Stimulated activated CD4-positive, alpha-beta T cell treated with anti-CD3 and anti-CD28 coated beads, Interleukin-4, amount 100 ng/mL, for 1 hour (primary cell): Measurements from ENCODE around the gene HSPB1.
"Not testable (repeated sequence)": the region's sequence is repeated elsewhere in the genome, so short reads cannot be mapped to it uniquely, and the experiment has no call there.

ENCODE experiments used
- DNase-seq: peaks from one replicate; pipeline ENCODE4 v3.0.0-alpha.2; 2020

The HSPB1 gene

DNA sequence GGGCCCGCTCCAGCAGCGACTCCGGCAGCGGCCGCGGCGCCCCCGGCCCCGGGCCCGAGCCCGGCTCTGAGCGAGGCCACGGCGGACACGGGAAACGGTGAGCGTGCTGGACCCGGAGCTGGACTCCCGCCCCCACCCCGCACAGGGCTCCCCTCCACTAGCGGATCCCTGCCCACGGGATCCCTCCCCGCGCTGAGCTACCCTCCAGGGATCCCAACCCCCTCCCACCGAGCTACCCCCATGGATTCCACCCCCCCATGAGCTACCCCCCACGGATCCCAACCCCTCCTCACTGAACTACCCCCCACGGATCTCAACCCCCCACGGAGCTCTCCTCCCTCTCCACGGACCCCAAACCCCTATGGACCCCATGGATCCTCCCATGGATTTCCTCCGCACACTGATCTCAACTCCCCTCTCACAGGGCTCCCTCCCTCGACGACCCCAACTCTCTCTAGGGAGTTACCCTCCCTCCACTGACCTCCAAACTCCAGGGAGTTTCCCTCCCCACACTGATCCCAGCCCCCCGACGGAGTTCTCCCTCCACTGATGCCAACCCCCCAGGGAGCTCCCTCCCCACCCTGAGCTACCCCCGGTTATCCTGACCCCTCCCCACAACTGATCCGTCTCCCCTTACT is 20.6 kb upstream of the HSPB1 start:
- no peak for DNase-seq

DNA sequence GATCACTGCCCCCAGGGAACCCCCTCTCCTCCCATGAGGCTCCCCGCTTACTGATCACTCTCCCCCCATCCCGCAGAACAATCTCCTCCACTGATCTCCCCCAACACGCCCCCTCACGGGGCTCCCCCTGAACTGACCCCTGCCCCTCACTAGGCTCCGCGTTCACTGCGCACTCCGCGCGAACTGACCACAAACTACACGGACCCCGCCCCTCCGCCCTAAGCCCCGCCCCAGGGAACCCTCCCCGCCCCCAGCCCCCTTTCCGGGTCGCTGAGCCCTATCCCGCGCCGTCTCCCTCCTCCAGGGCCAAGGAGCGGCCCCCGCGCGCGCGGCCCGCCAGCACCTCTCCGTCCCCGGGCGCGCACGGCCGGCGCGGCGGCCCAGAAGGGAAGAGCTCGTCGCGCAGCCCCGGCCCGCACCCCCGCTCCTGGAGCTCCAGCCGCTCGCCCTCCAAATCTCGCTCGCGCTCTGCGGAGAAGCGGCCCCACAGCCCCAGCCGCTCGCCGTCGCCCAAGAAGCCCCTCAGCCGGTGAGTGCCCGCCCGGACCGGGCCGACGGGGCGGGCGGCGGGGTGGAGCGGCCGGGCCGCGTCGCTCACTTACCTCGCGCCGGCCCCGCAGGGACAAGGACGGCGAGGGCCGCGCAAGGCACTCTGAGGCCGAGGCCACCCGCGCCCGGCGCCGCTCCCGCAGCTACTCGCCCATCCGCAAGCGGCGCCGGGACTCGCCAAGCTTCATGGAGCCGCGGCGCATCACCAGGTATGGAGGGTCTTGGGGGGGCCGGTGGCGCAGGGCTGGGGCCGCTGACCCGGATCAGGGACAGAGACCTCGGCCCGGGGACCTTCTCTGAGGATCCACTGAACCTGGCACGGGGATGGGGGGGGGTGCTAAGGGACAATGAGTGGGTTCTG is 19.9 kb upstream of the HSPB1 start:
- no peak for DNase-seq

DNA sequence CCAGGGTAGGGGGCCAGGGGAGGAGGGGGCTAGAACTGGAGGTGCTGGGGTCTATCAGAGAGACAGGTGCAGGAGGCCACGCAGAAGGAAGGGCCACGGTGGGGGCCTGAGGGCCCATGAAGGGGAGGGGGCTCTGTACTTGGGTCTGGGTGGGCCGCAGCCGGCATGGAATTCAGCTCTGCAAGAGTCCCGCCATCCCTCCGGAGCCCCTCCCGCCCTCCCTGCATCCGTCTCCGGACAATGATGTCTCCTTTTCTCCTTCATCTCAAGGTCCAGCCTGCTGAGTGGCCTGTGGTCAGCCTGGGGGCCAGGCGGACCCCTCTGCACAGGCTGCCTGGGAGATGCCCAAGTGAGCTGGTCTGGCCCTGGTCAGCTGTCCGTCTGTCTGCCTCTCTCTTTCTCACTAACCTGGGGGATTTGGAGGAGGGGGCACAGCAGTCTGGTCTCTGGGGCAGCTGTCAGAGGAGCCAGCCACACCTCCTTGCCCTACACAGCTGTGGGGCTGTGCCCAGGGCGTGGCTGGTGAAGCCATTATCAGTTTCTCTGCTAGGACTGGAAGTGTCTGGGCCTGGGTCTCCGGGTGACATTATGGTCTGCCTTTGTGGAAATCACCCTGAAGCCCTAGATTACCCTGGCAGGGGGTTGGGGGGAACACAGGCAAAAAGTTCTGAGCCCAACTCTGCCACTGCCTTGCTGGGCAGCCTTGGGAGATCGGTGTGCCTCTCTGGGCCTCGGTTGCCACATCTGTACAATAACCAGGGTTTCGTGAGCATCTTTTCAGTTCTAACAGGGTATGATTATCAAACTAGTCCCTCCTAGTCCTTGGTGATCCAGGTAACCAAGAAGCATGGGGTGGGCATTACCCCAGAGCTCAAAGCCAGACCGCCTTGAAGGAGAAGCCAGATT is 19.0 kb upstream of the HSPB1 start:
- DNase-seq, result no peak

DNA sequence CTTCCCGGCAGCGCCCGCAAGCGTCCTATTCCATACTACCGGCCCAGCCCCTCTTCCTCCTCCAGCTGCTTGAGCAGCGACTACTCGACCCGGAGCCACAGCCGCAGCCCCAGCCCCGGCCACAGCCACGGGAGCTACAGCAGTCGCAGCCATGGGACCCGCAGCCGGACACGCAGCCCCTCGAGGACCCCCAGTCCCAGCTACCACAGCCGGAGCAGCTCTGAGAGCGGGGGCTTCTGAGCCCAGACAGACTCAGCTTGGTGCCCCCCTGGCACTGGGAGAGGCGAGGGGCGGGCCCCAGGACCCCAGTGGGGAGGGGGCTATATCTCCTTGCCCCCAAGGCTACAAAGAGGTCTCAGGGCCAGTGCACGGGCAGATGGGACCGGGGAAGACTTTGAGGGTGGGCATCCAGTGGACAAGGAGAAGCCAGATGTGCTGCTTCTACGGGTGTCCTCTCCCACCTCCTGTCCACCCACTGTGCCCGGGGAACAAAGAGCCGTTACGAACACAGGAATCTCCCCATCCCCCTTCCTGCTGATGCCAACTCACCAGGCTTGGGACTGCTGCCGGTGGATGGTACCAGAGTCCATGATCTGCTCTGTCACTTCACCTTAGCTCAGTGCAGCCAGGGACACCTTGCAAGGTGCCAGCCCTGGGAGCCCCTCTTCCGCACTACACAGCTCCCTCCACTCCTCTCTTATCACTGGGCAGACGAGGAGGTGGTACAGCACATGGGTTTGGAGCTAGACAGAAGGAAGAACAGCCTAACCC is 16.7 kb upstream of the HSPB1 start:
- no peak for DNase-seq

DNA sequence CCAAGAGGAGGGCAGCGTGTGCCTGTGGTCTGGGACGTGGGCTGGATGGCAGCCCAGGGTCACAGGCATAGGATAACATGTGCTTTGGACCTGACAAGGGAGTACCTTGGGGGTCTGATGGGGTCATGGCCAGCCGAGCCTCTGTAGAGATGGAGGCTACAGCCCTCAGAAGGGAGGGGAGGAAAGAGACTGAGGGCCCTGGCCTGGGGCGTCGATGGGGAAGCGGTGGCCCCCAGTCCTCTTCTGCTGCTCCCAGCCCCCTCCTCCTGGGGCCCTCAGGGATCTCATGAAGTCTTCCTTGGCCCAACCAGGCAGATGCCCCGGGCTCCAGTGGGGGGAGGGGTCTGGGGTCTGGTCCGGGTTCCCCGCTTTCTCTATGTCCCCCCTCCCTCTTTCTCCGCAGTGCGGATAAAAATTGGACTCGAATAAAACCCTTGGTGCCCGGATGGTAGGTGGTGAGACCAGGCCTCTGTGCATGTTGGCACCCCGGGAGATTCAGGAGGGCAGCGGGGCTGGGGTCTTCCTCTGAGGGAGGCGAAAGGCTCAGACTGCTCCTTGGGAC is 15.6 kb upstream of the HSPB1 start:
- DNase-seq, result no peak

DNA sequence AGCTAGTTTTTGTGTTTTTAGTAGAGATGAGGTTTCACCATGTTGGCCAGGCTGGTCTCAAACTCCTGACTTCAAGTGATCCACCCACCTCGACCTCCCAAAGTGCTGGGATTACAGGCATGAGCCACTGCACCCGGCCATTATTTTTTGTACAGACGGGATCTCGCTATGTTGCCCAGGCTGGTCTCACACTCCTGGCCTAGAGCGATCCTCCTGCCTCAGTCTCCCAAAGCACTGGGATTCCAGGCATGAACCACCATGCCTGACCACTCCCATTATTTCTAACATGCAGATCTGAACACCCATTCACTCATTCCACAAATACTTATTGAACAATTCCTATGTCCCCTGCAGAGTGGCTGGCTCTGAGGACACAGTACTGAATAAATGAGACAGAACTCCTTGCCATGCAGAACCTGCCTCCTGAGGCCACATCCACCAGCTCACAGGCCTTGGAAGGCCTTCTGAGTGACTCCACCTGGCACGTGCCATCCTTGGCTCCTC is 11.6 kb upstream of the HSPB1 start:
- not testable (repeated sequence) for DNase-seq

DNA sequence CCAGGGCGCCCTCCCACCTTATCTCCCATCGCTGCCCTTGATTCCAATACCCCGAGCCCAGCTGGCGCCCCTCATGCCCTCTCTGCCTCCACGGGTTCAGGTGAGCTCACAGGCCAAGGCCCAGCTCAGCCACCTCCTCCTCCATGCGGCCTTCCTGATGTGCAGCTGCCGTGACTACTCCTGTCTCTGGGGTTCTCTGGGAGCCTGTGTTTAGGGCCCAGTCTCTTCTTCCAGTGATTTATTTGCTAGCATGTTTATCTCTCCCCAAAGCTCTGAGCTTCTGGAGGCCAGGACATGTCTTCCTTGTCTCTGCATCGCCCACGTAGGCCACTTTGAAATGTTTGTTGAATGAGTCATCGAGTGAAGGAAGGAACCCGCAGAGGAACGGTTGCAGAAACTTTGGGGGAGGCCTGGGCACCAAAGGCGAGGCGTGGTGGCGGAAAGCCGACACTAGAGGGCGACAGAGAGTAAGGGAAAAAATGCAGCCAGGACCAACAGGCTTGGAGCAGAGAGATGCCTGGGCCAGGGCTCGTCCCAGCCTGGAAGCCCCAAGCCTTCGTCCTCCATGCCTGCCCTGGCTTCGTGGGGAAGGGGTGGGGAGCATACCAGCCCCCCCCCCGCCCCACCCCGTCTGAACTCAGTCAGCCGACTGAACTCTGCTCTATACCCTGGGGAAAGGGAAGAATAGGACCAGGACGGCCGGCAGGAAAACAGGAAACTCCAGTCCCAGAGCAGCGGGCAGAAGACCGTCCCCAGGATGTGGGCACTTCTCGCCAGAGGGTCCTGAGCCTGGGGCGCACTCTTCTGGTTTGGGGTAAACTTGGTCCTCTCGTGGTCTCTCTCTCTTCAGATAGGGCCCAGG is 10.9 kb upstream of the HSPB1 start:
- DNase-seq, result peak; percentile 84

DNA sequence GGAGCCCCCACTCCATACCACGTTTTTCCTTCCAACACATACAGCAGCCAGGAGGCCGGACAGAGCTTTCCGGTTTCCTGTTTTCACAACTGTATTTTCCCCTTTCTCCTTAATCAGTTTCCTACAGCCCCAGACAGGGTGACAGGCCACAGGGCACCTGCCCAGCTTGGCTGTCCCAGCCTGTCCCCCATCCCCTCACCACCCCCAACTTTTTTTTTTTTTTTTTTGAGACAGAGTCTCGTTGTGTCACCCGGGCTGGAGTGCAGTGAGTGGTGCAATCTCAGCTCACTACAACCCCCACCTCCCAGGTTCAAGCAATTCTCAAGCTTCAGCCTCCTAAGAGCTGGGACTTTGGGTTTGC is 10.3 kb upstream of the HSPB1 start:
- no peak for DNase-seq

DNA sequence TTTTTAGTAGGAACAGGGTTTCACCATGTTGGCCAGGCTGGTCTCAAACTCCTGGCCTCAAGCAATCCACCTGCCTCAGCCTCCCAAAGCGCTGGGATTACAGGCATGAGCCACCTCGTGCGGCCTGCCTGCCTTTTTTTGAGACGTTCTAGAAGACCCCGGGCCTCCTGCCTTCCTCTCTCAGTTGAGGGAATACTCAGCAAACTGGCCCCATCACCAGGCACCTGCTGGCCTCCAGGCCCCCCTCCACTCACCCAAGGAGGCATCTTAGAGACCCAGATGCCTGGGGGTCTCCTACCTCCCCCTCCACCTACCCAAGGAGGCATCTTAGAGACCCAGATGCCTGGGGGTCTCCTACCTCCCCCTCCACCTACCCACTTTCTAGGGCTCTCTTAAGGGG is 9.6 kb upstream of the HSPB1 start:
- DNase-seq, result not testable (repeated sequence)

DNA sequence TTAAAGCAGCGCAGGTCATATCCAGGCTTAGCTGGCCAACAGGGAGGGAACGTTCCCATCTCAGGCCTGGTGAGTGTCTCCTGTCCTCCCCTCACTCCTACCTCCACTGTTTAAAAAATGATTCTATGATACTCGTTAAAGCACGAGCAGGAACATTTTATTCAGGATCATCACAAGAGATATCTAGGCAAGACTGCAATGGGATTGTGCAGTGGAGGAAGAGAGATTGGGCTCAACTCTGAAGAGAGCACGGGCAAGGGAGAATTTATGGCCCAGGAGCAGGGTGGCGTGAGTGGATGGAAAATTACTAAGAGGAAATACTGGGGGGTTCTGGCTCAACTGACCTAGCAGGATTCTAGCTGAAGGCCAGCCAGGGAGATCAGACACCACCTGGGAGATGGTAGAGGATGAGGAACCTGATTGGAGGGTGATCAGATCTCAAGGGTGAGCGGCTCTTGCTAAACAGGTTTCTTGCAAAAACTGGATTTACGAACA is 9.0 kb upstream of the HSPB1 start:
- no peak for DNase-seq

DNA sequence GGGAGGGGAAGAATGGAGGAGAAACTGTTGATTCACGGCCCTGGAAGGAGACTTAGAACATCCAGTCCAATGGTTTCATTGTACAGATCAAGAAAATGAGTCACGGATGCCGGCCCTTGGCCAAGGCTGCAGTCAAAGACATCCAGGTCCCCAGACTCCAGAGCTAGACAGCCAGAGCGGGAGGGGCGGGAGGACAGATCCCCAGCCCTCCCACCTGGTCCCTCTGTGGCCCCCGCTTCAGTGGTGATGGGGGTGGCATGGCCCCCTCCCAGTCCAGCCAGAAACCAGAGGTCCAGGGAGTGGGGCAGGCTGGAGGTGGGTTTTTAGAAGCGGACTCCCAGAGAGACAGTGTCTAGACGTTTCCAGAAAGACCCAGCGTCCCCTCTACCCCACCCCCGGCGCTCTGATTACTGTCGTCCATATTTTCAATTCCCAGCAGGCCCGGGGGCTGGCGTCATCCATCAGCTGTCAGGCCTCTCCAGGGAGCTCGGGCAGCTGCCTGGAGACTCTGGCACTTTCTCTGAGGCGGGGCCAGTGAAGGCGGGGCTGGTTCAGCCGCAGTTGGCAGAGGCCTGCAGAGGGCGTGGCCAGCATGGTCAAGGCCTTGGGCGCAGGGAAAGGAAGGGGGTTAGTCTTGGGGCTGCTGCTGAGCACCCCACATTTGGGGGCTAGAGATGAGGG is 8.0 kb upstream of the HSPB1 start:
- no peak for DNase-seq

DNA sequence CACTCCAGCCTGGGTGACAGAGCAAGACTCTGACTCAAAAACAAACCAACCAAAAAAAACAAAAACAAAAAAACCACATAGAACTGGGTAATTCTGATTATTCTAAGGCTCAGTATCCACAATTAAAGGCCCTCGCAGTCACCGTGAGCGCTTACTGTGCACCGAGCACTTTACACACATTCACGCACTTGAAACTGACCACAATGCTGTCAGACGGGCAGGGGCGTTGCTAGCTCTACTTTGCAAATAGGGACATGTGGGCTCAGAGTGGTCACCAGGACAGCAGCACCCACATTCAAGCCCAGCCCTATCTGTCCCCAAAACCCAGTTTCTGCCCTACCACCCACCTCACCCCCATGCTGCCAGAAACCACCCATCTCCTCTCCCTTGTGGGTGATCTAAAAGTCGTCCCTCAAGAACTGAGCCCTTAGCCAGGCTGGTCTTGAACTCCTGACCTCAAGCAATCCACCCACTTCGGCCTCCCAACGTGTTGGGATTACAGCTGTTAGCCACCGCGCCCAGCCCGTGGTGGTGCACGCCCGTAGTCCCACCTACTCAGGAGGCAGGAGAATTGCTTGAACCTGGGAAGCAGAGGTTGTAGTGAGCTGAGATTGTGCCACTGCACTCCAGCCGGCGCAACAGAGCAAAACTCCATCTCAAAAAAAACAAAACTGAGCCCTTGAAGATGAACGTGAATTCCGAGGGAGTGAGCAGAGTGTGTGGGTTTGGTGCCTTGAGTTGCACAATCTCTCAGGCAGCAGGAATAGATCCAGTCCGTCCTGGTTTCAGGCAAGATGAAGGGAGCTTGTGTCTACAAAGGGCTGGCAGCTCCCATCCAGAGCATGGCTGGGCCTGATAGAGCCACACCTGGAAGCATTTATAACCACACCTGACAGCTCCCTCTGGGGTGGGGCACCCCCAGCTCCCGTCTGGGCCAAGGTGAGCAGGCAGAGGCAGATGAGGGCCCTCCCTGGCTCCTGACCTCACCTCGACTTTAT is 5.4 kb upstream of the HSPB1 start:
- DNase-seq, result no peak

DNA sequence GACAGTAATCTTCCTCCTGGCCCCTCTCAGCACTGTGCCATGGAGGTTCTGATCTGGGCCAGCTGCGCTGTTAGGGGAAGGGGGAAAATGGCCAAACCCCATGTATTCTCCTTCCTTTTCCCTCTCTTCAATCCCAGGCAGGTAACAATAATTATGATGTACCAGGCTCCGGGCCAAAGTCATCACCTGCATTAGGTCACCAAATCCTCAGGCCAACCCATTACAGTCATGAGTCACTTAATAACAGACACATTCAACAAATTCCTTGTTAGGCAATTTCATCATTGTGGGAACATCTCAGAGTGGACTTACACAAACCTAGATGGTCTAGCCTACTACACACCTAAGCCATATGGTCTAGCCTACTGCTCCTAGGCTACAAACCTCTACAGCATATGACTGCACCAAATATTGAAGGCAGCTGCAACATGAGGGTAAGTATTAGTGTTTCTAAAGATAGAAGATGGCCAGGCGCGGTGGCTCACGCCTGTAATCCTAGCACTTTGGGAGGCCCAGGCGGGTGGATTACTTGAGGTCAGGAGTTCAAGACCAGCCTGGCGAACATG is 2.2 kb upstream of the HSPB1 start:
- DNase-seq, result no peak

DNA sequence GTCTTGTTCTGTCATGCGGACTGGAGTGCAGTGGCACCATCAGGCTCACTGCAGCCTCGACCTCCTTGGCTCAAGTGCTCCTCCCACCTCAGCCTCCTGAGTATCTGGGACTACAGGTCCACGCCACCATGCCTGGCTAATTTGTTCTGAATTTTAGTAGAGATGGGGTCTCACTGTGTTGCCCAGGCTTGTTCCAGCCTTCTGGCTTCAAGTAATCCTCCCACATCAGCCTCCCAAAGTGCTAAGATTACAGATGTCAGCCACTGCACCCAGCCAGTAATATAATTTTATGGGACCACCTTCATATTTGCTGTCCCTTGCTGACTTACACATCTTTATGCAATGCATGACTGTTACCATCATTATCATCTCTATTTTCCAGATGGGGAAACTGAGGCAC is 1.5 kb upstream of the HSPB1 start:
- DNase-seq, result no peak

DNA sequence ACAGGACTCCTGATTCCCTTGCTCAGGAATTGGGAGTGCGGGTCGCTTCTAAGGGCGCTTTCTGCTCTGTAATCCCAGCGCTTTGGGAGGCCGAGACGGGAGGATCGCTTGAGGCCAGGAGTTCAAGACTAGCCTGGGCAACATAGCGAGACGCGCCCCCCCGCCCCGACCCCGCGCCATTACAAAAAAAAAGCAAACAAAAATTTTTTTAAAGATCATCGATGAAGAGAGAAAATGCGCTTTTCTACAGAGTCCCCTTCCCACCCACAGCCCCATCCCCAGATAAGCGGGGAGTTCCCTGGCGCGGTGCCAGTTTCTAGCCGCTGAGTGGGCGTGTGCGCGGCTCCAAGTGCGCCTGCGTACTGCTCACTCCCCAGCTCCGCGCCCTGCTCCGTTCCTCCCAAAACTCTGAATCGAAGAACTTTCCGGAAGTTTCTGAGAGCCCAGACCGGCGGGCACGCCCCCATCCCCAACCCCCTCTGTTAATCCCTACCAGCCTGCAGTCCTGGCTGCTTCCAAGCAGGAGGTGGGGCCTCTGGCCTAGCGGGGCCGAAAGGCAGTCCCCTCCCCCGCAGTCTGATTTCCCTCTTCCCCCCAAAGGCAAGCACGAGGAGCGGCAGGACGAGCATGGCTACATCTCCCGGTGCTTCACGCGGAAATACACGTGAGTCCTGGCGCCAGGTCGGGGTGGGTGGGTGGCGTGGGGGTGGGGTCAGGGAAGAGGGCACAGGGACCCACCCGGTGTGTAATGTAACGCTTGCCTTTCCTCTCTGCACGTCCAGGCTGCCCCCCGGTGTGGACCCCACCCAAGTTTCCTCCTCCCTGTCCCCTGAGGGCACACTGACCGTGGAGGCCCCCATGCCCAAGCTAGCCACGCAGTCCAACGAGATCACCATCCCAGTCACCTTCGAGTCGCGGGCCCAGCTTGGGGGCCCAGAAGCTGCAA is 1.0 kb downstream of the HSPB1 start:
- peak; percentile 82 for DNase-seq

DNA sequence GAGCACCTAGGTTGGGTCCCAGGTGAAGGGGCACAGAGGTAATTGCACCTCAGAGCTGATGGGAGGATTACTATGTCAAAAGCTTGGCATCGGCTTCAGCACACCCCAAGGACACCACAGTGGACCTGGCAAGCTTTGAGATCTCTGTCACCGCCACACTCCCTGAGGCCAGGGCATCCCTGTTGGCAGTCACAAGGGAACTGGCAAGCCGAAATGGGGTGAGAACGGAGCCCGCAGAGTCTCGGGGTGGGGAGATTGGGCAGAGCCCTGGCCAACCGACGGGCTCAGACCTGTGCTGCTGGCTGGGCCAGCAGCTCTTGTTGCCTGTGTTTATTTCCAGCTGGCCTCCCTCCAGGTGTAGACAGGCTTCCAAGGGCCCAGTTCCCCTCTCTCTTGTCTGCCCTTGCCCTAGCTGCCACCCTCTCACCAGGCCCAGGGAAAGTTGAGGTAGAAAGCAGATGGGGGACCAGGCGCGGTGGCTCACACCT is 2.5 kb downstream of the HSPB1 start:
- DNase-seq, result no peak

DNA sequence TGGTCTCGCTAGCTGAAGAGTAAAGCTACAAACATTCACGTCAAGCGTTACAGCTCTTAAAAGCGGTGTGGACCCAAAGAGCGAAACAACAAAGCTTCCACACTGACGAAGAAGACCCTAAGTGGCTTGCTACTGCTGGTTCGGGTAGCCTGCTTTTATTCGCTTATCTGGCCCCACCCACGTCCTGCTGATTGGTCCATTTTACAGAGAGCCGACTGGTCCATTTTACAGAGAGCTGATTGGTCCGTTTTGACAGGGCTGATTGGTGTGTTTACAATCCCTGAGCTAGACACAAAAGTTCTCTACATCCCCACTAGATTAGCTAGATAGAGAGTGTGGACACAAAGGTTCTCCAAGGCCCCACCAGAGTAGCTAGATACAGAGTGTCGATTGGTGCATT is 6.4 kb downstream of the HSPB1 start:
- not testable (repeated sequence) for DNase-seq
